Activated T-cell treated with anti-CD3 and anti-CD28 coated beads, Interleukin-2, amount 50 U/mL, for 72 hours (primary cell): ENCODE results near the gene GSTM1. TPM values are rescaled to one million over a fixed set of nuclear protein-coding genes. Genes with fewer than 3 reads are reported as not detected.
"Not testable (repeated sequence)": the region's sequence is repeated elsewhere in the genome, so short reads cannot be mapped to it uniquely, and the experiment has no call there.

ENCODE experiments used
- ATAC-seq, 2 donors: fragments of 150-1000 bp; cut with Tn5 transposase; replicated peaks in 1 of 2; 2 replicates each; pipeline ENCODE4 v1.10.0; 2021; ENCODE audit warnings: moderate library complexity in 2 of 2, mild to moderate bottlenecking in 1 of 2
- DNase-seq, 2 donors: peaks; one replicate each; pipeline ENCODE4 v3.0.0; 2021 to 2022; ENCODE audit warnings: mixed read lengths in 1 of 2
- H3K27ac Mint-ChIP-seq: one replicate; pipeline ENCODE4 v1.8.0; 2022; ENCODE audit warnings: mild to moderate bottlenecking, moderate library complexity, mixed read lengths
- H3K27me3 Mint-ChIP-seq: one replicate; pipeline ENCODE4 v1.8.0; 2022; ENCODE audit warnings: low read depth, mixed read lengths
- H3K36me3 Mint-ChIP-seq, 2 donors: one replicate each; pipeline ENCODE4 v1.8.0; 2022; ENCODE audit warnings: mixed read lengths in 2 of 2, mild to moderate bottlenecking in 1 of 2; ENCODE audit not compliant: insufficient read depth in 2 of 2
- H3K4me1 Mint-ChIP-seq: one replicate; pipeline ENCODE4 v1.8.0; 2022; ENCODE audit warnings: low read depth, mixed read lengths
- H3K4me3 Mint-ChIP-seq, 2 donors: one replicate each; pipeline ENCODE4 v1.8.0; 2022; ENCODE audit warnings: mild to moderate bottlenecking in 2 of 2, mixed read lengths in 2 of 2, moderate library complexity in 2 of 2
- H3K9me3 Mint-ChIP-seq, 2 donors: one replicate each; pipeline ENCODE4 v1.8.0; 2022; ENCODE audit warnings: mixed read lengths in 2 of 2
- total RNA-seq, 2 donors: library from RNA; stranded (reverse); gene quantifications; one replicate each; pipeline ENCODE4 v1.2.3, GENCODE V29; 2022

The GSTM1 gene
- total RNA-seq, 2 donors from 2014 or later = 37.2 to 60.6 TPM

- peak overlapping the region; percentile 78 to 86 for H3K4me3 Mint-ChIP-seq
- peaks cover 20% of the 10 kb centered on the region for H3K4me1 Mint-ChIP-seq
- ATAC-seq = peak; percentile 3 to 47
- no peaks in the 10 kb centered on the region for H3K9me3 Mint-ChIP-seq
- peaks cover 0 to 3% of the 10 kb centered on the region in 2 donors for H3K36me3 Mint-ChIP-seq
- DNase-seq = no peak
- H3K27me3 Mint-ChIP-seq = no peaks in the 10 kb centered on the region
- no peak overlapping the region for H3K27ac Mint-ChIP-seq
Measured at GRCh38 chr1:109668123-109668775, 19.4 kb upstream of the GSTM1 start.

- peaks cover 20% of the 10 kb centered on the region for H3K4me1 Mint-ChIP-seq
- peak overlapping the region; percentile 64 to 77 for H3K4me3 Mint-ChIP-seq
- peak in 1 of 2 donors; percentile 33 for DNase-seq
- no peaks in the 10 kb centered on the region for H3K9me3 Mint-ChIP-seq
- H3K27me3 Mint-ChIP-seq = no peaks in the 10 kb centered on the region
- peaks cover 0 to 3% of the 10 kb centered on the region in 2 donors for H3K36me3 Mint-ChIP-seq
- no peak for ATAC-seq
- peak overlapping the region; percentile 2 for H3K27ac Mint-ChIP-seq
Measured at GRCh38 chr1:109669246-109669948, 18.2 kb upstream of the GSTM1 start.

- H3K4me3 Mint-ChIP-seq = peak overlapping the region; percentile 64 to 77
- not testable (repeated sequence) for DNase-seq, ATAC-seq, H3K27me3 Mint-ChIP-seq, H3K9me3 Mint-ChIP-seq, H3K36me3 Mint-ChIP-seq, H3K27ac Mint-ChIP-seq
- peaks cover 20% of the 10 kb centered on the region for H3K4me1 Mint-ChIP-seq
Measured at GRCh38 chr1:109669949-109670302, 17.7 kb upstream of the GSTM1 start.

- H3K4me1 Mint-ChIP-seq = peaks cover 20% of the 10 kb centered on the region
- no peaks in the 10 kb centered on the region for H3K27me3 Mint-ChIP-seq
Measured at GRCh38 chr1:109671067-109671466, 16.6 kb upstream of the GSTM1 start.

GRCh38 chr1:109673861-109674260 lies 13.8 kb upstream of the GSTM1 start:
- H3K9me3 Mint-ChIP-seq, ATAC-seq, H3K4me3 Mint-ChIP-seq, H3K36me3 Mint-ChIP-seq, H3K27me3 Mint-ChIP-seq, DNase-seq, H3K27ac Mint-ChIP-seq, H3K4me1 Mint-ChIP-seq: not testable (repeated sequence)

More at GRCh38 chr1:109671067-109671466, 16.6 kb upstream of the GSTM1 start:
- no peak for ATAC-seq
- no peak for DNase-seq
- H3K36me3 Mint-ChIP-seq = peaks cover 0 to 3% of the 10 kb centered on the region in 2 donors
- H3K4me3 Mint-ChIP-seq = no peak overlapping the region
- no peaks in the 10 kb centered on the region for H3K9me3 Mint-ChIP-seq
- H3K27ac Mint-ChIP-seq = no peak overlapping the region

GRCh38 chr1:109676683-109677381 lies 10.8 kb upstream of the GSTM1 start:
- not testable (repeated sequence) for H3K4me3 Mint-ChIP-seq, H3K36me3 Mint-ChIP-seq, ATAC-seq, H3K9me3 Mint-ChIP-seq, H3K4me1 Mint-ChIP-seq, H3K27ac Mint-ChIP-seq, H3K27me3 Mint-ChIP-seq, DNase-seq

- DNase-seq (no peak), ATAC-seq (no peak)
- Mint-ChIP-seq H3K36me3 (no peaks in the 10 kb centered on the region), H3K27me3 (no peaks in the 10 kb centered on the region), H3K4me1 (no peaks in the 10 kb centered on the region), H3K4me3 (no peak overlapping the region), H3K9me3 (no peaks in the 10 kb centered on the region), H3K27ac (no peak overlapping the region)
Measured at GRCh38 chr1:109677459-109677858, 10.2 kb upstream of the GSTM1 start.

GRCh38 chr1:109678637-109679036 lies 9.0 kb upstream of the GSTM1 start:
- not testable (repeated sequence) for ATAC-seq, H3K27me3 Mint-ChIP-seq, H3K27ac Mint-ChIP-seq, H3K4me3 Mint-ChIP-seq, H3K36me3 Mint-ChIP-seq, H3K9me3 Mint-ChIP-seq, H3K4me1 Mint-ChIP-seq, DNase-seq

- H3K4me3 Mint-ChIP-seq, H3K36me3 Mint-ChIP-seq, DNase-seq, H3K4me1 Mint-ChIP-seq, ATAC-seq, H3K9me3 Mint-ChIP-seq, H3K27me3 Mint-ChIP-seq, H3K27ac Mint-ChIP-seq: not testable (repeated sequence)
Measured at GRCh38 chr1:109684777-109685176, 2.8 kb upstream of the GSTM1 start.

- H3K27me3 Mint-ChIP-seq, H3K4me1 Mint-ChIP-seq, ATAC-seq, H3K27ac Mint-ChIP-seq, H3K4me3 Mint-ChIP-seq, DNase-seq, H3K36me3 Mint-ChIP-seq, H3K9me3 Mint-ChIP-seq: not testable (repeated sequence)
Measured at GRCh38 chr1:109685399-109685798, 2.2 kb upstream of the GSTM1 start.

- H3K9me3 Mint-ChIP-seq, ATAC-seq, H3K4me1 Mint-ChIP-seq: not testable (repeated sequence)
Measured at GRCh38 chr1:109685890-109686289, 1.7 kb upstream of the GSTM1 start.

GRCh38 chr1:109687109-109687508 lies 508 bp upstream of the GSTM1 start:
- DNase-seq, H3K36me3 Mint-ChIP-seq, H3K4me1 Mint-ChIP-seq, H3K9me3 Mint-ChIP-seq, H3K27me3 Mint-ChIP-seq: not testable (repeated sequence)
- Mint-ChIP-seq H3K27ac (peak overlapping the region; percentile 95), H3K4me3 (peak overlapping the region; percentile 86 to 94)
- ATAC-seq = peak in 1 of 2 donors; percentile 21

More at GRCh38 chr1:109685890-109686289, 1.7 kb upstream of the GSTM1 start:
- H3K36me3 Mint-ChIP-seq, DNase-seq, H3K27ac Mint-ChIP-seq, H3K27me3 Mint-ChIP-seq, H3K4me3 Mint-ChIP-seq: not testable (repeated sequence)

- Mint-ChIP-seq H3K27ac (no peak overlapping the region), H3K4me1 (peaks cover 5% of the 10 kb centered on the region), H3K27me3 (no peaks in the 10 kb centered on the region), H3K36me3 (peaks cover 3 to 6% of the 10 kb centered on the region in 2 donors), H3K9me3 (no peaks in the 10 kb centered on the region), H3K4me3 (peak overlapping the region in 1 of 2 donors; percentile 21)
- ATAC-seq (no peak), DNase-seq (no peak)
Measured at GRCh38 chr1:109689844-109690405, 2.3 kb downstream of the GSTM1 start.
